ENCODE measurements around the gene HMCN2.

HMCN2 gene

GRCh38 chr9:130348881-130349280 lies 83.3 kb downstream of the HMCN2 start:
- FAIRE-seq = no peak

GRCh38 chr9:130349398-130349797 lies 83.8 kb downstream of the HMCN2 start:
- no peak for FAIRE-seq

- no peak for FAIRE-seq
Observed at GRCh38 chr9:130351343-130351742, 85.8 kb downstream of the HMCN2 start.

GRCh38 chr9:130352081-130352480 lies 86.5 kb downstream of the HMCN2 start:
- no peak for FAIRE-seq

- no peak for FAIRE-seq
Observed at GRCh38 chr9:130352586-130353285, 87.2 kb downstream of the HMCN2 start.

- FAIRE-seq = no peak
Observed at GRCh38 chr9:130354378-130354777, 88.8 kb downstream of the HMCN2 start.

GRCh38 chr9:130354806-130355205 lies 89.2 kb downstream of the HMCN2 start:
- no peak for FAIRE-seq

GRCh38 chr9:130356033-130356432 lies 90.5 kb downstream of the HMCN2 start:
- FAIRE-seq = no peak

GRCh38 chr9:130356877-130357584 lies 91.5 kb downstream of the HMCN2 start:
- no peak for FAIRE-seq

- FAIRE-seq = no peak
Observed at GRCh38 chr9:130358928-130359327, 93.4 kb downstream of the HMCN2 start.

- no peak for FAIRE-seq
Observed at GRCh38 chr9:130359819-130360218, 94.3 kb downstream of the HMCN2 start.

- no peak for FAIRE-seq
Observed at GRCh38 chr9:130360672-130361071, 95.1 kb downstream of the HMCN2 start.

GRCh38 chr9:130361873-130362362 lies 96.4 kb downstream of the HMCN2 start:
- no peak for FAIRE-seq

GRCh38 chr9:130362691-130363090 lies 97.1 kb downstream of the HMCN2 start:
- FAIRE-seq = no peak

- no peak for FAIRE-seq
Observed at GRCh38 chr9:130363755-130364404, 98.3 kb downstream of the HMCN2 start.

GRCh38 chr9:130364619-130365322 lies 99.2 kb downstream of the HMCN2 start:
- FAIRE-seq = no peak

- no peak for FAIRE-seq
Observed at GRCh38 chr9:130365323-130365721, 99.8 kb downstream of the HMCN2 start.

GRCh38 chr9:130366072-130366471 lies 100.5 kb downstream of the HMCN2 start:
- FAIRE-seq = no peak

GRCh38 chr9:130366888-130367550 lies 101.5 kb downstream of the HMCN2 start:
- no peak for FAIRE-seq

- FAIRE-seq = no peak
Observed at GRCh38 chr9:130368631-130369103, 103.1 kb downstream of the HMCN2 start.

GRCh38 chr9:130370226-130370625 lies 104.7 kb downstream of the HMCN2 start:
- FAIRE-seq = no peak

GRCh38 chr9:130371196-130371966 lies 105.8 kb downstream of the HMCN2 start:
- FAIRE-seq = no peak

Data from A204.1 (cell line).